ENCODE results near the gene GARIN3.

Gene GARIN3

DNA sequence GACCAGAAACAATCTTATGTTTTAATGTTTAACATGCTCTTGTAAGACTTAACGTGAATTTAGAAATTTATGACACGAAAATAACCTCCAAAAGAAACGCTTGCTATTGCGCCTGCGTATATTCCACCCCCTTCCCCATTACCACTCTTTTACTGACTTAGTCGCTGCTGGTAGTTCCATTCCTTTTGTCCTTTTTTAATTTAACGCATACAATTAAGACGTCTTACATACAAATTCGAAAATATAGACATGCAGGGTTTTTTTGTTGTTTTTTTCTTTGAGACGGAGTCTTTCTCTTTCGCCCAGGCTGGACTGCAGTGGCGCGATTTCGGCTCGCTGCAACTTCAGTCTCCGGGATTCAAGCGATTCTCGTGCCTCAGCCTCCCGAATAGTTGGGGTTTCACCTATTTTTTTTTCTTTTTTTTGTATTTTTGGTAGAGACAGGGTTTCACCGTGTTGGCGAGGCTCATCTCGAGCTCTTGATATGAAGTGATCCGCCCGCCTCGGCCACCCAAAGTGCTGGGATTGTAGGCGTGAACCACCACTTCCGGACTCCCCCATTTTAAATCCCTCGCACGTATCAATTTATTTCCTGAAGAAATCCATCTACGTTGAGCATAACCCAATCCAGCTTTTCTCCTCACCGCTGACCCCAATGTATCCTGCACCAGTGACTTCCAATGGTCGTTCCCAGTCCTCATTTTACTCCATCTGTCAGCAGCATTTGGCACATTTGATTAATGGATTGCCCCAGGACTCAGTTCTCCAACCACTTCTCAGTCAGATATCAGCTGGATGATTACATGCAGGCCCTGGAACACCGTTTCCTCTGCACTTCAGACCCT is 22.7 kb downstream of the GARIN3 start:
- no peak for DNase-seq (ENCODE audit: low spot score)

DNA sequence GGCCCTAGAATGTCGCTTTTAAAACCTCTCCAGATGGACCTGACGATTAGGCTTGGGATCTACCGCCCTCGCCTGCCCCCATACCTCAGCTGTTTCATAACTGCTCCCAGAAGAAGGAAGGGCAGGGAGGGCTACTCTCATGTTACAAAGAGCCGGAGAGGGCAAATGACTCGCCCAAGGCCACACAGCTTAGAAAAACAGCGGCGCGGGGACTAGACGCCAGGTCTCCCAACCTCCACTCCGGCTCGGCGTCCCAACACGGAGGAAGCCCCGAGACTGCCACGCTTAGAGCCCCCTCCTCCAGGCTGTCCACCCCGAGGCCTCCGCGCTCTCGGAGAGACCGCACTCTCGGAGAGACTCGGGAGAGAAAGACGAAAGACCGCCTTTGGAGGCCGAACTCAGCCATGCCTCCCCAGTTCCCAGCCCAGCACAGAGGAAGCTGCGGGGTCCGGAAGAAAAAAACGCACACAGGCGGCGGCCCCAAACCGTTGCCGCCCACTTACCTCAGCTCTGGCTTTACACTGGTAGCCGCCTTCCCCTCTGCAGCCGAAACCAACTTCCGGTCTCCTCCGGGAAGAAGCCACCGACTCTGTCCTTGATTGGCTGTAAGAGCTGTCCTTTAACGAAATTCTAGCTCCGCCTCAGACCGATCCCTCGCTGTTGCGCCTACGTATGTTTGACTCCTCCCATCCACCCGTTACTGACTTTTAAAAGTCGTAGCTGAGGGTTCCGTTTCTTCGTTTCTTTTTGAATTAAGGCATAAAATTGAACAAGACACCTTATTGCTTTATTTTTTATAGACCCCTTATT is 23.5 kb downstream of the GARIN3 start, which contains the start of gene MED7:
TSS of gene MED7 (minus strand) at position 549 of the 810 bp plus-strand sequence. CDS start 3,434 bp downstream, outside the sequence.
- DNase-seq (ENCODE audit: low spot score), result peak; percentile 98

DNA sequence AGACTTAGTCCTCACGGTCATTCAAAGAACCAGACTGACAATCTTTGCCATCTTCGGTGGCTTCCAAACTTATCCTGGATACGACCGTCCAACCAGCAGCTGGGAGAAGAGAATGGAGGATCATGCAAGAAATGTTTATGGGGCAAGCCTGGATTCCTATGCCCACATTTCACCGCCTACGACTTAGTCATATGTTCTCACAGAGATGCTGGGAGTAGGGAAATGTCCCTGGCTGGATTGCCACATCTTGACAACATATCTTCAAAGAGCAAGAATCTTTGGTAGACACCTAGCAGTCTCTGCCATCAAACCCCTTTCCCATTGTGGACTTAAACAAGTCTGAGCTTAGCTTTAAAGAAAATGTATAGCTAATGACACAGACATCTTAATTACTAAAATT is 28.4 kb downstream of the GARIN3 start:
- no peak for DNase-seq (ENCODE audit: low spot score)

DNA sequence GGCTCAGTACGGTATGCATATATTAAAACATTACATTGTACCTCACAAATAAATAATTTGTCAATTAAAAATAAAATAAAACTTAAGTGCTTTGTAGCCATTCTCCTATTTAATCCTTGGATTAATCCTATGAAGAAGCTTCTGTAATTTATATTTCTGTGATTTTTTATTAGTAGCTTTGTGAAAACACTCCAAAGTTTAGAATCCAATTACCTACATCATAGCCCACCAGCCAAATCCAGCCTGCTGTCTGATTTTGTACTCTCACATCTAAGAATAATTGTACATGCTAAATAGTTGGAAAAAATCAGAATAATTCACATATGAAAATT is 33.8 kb downstream of the GARIN3 start:
- no peak for DNase-seq (ENCODE audit: low spot score)

DNA sequence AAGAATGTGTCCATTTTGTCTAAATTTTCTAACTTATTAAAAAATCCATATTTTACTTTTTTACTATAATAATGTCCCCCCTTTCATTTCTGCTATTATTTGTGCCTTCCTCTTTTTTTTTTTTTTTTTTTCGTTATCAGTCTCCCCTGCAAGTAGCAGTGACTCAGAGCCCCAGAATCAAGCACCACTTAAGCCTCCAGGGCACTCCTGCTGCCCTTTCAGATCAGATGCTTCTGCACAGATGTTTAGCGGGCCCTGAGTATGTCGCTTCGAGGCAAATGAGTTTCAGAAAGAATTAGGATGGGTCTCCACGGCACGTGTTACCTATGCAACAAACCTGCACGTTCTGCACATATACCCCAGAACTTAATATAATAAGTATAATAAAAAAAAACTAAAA is 35.1 kb downstream of the GARIN3 start:
- no peak for DNase-seq (ENCODE audit: low spot score)

DNA sequence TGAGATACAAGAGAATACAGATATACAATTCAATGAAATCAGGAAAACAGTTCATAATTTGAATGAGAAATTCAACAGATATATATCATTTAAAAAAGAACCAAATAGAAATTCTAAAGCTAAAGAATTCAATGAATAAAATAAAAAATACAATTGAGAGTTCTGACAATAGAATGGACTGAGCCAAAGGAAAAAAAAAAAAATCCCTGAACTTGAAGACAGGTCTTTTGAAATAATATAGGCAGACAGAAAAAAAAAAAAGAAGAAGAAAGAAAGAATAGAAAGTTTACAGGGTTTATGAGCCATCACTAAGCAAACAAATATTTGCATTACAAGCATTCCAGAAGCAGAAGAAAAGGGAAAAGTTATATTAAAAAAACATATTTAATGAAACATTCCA is 44.4 kb downstream of the GARIN3 start:
- DNase-seq (ENCODE audit: low spot score), result no peak

DNA sequence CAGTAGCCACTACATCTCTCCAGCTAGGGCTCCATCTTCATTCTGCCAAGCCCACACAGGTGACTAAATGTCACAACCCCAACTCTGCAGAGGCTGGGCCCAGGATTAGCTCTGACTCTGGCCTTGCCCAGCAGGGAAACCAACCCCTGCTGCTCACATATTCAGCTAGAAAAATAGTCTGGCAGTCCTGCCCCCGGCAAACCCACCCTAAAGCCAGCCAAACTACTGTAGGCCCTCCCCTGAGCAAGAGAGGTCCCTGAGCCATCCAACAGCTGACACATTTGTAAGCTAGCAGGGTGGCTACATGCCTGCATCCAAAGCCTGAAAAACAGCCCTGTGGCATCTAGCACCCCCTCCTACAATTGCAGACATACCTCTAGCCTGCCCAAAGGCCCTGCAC is 46.0 kb downstream of the GARIN3 start:
- DNase-seq (ENCODE audit: low spot score), result no peak

DNA sequence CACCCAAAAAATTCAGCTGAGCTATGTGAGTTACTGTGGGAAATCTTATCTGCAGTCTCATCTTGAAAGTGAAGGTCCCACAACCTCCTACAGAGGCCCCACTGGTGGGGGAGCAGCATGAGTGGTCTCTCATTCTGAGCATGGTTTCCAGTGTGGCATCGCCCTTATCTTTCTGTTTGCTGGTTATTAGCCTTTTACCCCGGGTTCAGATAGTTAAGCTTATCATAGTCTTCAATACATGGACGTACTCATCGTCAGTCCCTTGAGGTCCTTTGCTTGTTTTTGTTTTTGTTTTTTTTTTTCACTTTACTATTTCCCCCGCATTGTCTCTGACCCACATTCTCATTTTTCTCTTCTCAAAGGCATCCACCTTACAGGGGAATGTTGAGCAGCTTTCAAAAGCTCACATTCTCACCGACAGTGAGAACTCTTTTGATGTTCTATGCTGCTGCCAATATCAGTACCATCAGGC is 49.5 kb downstream of the GARIN3 start:
- peak; percentile 21 for DNase-seq (ENCODE audit: low spot score)

DNA sequence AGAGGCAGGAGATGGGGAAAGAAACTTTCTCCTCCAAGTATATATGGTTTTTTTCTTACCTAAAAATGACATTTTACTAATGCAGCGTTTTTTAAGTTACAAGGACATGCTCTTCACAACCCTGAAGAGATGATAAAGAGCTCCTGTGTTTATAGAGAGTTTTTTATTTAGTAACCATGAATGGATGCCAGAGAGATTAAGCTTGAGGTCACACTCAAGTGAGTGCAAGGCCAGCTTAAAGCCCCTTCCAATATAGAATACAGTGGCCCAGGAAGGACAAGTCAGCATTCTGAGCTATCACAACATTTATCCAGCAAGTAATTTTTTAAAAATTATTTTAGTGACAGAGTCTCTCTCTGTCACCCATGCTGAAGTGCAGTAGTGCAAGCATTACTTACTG is 50.6 kb downstream of the GARIN3 start:
- no peak for DNase-seq (ENCODE audit: low spot score)

DNA sequence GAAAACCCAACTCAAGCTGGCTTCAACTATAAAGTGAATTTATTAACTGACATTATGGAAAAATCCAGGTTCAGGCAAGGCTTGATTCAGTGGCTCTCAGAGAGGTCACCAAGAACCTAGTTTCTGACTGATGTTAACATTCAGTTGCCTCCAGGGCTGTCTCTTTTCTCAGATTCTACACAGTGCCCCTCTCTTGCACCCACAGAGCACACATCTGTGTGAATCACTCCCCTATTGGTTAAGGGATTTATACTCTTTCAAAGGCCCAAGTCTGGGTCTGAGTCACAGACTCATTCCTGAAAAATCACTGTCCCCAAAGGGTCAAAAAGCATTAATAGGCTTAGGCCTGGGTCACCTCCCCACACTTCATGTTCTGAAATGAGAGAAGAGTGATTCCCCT is 51.1 kb downstream of the GARIN3 start:
- DNase-seq (ENCODE audit: low spot score), result no peak

DNA sequence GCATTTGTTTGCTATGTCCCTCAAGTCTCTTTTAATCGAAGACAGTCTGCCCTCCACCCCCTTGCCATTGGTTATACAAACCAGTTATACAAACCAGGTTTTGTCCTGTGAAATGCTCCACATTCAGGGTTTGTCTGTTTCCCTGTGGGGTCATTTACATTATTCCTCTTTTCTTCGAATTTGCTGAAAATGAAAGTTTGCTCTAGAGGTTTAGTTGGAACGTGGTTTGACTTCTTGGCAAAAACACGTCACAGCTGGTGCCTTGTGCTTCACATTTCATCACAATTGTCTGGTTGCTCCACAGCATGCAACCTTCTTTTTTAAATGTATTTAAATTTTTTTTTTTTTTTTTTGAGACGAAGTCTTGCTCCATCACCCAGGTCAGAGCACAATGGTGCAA is 53.1 kb downstream of the GARIN3 start:
- no peak for DNase-seq (ENCODE audit: low spot score)

All from hematopoietic multipotent progenitor cell treated with erythropoietin and hydrocortisone succinate and interleukin-3 and kit ligand, for 17 days (in vitro differentiated cells).